ENCODE measurements around the gene CRB3.

Gene CRB3

GRCh38 chr19:6509118-6509971, 45.3 kb downstream of the CRB3 start:
- ChIA-PET POLR2A (interaction anchor here (0.7 kb wide), 1 partner anchor 291 kb away, joined by 8 read pairs; no protein-coding TSS in a partner anchor), CTCF (no interaction called here)
- DNase-seq (ENCODE audit: extremely low spot score): peak; percentile 6
- TF ChIP-seq CTCF (IDR thresholded peaks at IDR 0.05; ENCODE audit: control extremely low read depth, extremely low read depth, low read depth, missing control alignments): no peak

GRCh38 chr19:6510618-6511017, 46.5 kb downstream of the CRB3 start:
- no peak for DNase-seq (ENCODE audit: extremely low spot score)
- ChIA-PET POLR2A (interaction anchor here (0.6 kb wide), 1 partner anchor 888 kb away, joined by 3 read pairs; no protein-coding TSS in a partner anchor), CTCF (interaction anchor here (1.0 kb wide), 1 partner anchor 292 kb away, joined by 3 read pairs; no protein-coding TSS in a partner anchor)
- TF ChIP-seq CTCF (IDR thresholded peaks at IDR 0.05; ENCODE audit: control extremely low read depth, extremely low read depth, low read depth, missing control alignments): no peak

DNA sequence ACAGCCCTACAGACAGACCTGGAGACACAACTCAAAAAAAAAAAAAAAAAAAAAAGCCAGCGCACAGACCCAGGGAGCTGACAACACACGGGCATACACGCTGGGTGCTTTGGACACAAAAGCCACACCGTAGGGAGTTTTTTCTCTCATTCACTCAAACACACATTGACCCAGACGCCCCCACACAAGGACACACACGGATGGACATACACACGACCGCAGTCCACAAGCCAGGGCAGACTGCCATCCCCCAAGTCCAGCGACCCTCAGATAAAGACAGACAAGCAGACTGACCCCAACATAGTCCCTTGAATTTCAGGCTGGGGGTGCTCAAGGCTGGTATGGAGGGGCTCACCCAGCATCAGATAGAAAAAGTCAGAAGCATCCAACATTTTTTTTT, 50.0 kb downstream of the CRB3 start:
- no peak for TF ChIP-seq CTCF (IDR thresholded peaks at IDR 0.05; ENCODE audit: control extremely low read depth, extremely low read depth, low read depth, missing control alignments)
- POLR2A ChIA-PET: no interaction called here
- CTCF ChIA-PET: no interaction called here
- no peak for DNase-seq (ENCODE audit: extremely low spot score)

- CTCF ChIA-PET: interaction anchor here (1.7 kb wide), 1 partner anchor 223 kb away, joined by 8 read pairs; the partner anchor contains the start of gene GPR108
- DNase-seq (ENCODE audit: extremely low spot score): no peak
- POLR2A ChIA-PET: interaction anchor here (0.5 kb wide), 1 partner anchor 535 kb away, joined by 6 read pairs; no protein-coding TSS in a partner anchor
- no peak for TF ChIP-seq CTCF (IDR thresholded peaks at IDR 0.05; ENCODE audit: control extremely low read depth, extremely low read depth, low read depth, missing control alignments)
Observed at GRCh38 chr19:6514926-6515544, 51.0 kb downstream of the CRB3 start.

GRCh38 chr19:6516018-6516658, 52.1 kb downstream of the CRB3 start:
- ChIA-PET CTCF (interaction anchor here (0.6 to 4.3 kb wide), 36 partner anchors 10 to 352 kb away, joined by 3 to 40 read pairs (median 4); partner anchors contain the start of genes DENND1C, GPR108, TUBB4A and VAV1), POLR2A (interaction anchor here (0.6 to 2.3 kb wide), 6 partner anchors 12 to 528 kb away, joined by 3 to 31 read pairs (median 9); partner anchors contain the start of gene TNFSF9)
- TF ChIP-seq CTCF (IDR thresholded peaks at IDR 0.05; ENCODE audit: control extremely low read depth, extremely low read depth, low read depth, missing control alignments): no peak
- DNase-seq (ENCODE audit: extremely low spot score): peak; percentile 94
